Bone marrow (tissue), 2 donors: Measurements from ENCODE around the gene AMBP.

Source experiments
- DNase-seq, 2 donors: peaks; one replicate each; lab custom pipeline; 2025; lab: John Stamatoyannopoulos, UW

AMBP gene

DNA sequence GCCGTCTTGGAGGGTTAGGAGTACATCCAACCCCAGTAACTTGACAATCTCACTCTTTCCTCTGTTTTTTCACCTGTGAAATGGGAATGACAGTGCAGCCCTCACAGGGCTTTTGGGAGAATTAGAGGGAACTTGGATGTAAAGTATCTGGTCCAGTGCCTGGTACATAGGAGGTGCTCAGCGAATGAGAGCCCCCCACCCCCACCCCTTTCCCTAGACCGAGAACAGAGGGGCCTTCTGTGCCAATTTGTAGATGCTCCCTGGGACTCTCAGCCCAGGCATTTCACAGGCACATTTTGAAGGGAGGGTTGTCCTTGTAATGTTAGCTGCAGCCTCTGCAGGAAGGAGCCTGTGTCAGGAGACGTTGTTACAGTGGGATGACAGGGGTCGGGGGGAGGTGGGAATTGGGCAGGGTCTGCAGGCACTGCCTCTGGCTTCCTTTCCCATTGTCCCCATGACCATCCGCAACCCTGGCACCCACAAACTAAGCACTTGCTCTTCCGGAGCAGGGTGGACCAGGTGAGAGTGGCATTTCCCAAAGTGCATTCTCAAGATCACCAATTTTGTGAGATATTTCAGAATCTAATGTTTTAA, 47.0 kb downstream of the AMBP start:
- no peak for DNase-seq

DNA sequence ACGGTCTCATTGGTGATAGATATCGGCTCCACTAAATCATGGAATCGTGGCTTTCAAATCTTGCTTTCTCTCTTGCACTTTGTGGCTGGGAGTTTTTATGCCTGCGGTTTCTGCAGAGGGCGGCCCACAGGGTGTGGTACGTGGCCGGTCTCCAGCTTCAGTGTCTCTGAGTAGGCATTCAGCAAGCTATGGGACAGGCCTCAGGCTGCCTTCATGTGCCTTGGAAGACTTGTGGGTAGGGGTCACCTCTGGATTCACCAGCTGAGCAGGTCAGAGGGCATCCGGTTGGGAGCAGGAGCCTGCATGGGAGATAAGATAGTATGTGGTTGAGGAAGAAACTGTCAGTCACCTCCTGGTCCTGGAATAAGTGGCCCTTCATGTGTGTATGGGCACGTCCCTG, 47.7 kb downstream of the AMBP start:
- no peak for DNase-seq

DNA sequence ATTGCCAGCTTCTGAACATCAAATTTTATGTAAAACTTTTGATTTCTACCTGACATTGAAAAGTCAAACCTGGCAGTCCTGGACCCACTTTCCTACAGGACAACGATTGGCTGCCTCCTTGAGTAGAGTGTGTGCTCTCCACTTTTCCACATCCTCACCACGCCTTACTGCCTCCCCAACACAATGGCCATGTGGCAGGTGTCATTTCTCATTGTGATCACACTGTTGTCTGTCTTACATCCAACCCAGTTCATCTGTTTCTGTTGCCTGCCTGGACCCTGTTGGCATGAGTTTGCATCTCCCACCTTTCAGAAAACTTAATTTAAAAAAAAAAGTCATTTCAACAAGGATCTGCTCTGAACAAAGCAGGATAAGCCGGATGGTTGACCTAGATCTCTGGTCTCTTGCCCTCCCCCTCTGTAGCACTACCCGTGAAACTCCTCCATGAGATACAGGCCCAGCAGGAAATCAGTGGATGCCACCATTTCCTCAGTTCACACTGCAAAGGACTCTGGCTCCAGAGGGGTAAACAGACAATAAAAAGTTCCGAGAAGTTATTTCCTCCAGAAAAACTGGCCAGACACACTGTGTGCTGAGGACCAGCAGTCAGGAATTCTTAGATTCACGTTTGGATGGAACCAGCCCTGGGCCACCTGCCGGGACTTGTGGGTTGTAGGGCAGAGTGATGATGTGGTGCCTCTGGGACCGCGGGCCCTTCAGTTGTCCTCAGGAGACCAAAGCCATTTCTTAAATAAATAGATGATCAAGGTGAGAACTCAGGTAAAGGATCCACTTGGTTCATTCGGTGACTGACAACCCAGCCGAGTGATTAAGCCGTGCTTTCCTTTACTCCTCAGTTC, 48.6 kb downstream of the AMBP start:
- no peak for DNase-seq

DNA sequence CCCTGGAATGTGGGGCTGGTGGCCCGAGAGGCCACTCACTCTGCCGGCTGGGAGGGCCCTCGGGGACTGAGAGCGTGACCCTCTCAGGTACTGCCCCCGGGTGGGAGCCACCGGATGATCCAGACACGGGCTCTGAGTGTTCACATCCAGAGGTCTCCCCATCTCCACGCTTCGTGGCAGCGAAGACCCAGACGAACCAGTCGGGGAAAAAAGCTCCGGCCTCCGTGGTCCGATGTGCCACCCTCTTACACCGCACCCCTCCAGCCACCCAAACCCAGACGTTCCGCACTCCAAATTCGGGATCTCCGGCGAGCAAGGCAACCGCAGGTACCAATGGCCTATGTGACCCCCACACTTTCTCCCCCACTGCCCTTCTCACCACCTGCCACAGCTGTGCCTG, 49.5 kb downstream of the AMBP start:
- no peak for DNase-seq

DNA sequence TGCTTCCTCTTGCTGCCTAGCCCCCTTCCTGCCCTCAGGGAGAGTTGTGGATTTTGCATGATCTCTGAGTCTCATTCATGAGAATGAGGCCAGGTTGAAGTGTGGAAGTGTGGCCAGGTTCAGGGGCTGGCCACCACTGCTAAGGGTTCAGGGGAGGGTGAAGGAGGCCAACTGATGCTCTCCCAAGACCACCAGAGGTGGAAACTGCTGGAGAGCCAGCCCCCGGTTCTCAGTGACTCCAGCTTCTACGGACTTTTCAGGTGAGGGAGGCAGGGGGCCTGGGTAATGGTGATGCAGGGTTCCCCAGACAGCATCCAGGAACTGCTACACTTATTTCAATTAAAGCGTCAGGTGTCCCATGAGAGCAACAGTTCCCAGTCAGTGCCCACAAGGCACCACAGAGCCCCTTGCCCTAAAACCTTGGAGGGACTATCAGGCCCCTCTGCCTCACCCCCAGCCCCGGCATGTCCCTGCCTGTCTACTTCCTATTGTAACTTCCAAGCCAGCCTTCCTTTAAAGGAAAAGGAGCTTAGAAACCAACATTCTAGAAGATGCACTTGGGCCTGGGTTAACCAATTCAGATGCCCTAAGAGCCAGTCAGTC, 50.1 kb downstream of the AMBP start:
- DNase-seq = no peak

DNA sequence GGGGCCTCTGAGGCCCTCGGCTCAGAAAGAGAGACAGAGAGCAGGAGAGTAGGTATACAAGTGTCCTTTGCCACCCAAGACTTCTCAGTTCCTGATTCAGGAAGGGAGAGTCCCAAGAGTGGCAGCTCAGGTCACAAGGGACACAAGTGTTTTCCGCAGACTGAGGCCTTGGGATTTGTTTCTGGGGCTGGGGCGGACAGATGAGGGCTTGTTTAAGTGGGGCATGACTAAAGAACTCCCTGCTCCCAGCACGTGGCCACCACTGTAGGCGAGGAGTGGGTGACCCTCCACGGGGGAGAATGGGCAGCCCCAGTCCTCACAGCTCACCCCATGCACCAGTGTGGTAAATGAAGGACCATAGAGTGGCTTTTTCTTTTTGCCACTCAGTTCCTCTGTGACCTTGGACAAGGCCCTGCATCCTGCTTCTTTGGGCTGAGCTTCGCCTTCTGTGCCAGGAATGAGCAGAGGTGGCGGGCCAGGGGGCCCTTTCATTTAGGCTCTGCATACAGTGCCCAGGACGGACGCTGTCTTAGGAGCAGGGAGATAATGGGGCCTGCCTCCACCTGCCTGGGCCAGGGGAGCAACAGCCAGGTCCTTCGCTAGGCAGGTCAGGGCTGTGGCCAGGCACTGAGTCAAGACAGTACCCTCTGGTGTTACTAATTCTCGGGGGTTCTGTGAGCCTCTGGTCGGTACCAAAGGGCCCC, 50.8 kb downstream of the AMBP start:
- DNase-seq = no peak

DNA sequence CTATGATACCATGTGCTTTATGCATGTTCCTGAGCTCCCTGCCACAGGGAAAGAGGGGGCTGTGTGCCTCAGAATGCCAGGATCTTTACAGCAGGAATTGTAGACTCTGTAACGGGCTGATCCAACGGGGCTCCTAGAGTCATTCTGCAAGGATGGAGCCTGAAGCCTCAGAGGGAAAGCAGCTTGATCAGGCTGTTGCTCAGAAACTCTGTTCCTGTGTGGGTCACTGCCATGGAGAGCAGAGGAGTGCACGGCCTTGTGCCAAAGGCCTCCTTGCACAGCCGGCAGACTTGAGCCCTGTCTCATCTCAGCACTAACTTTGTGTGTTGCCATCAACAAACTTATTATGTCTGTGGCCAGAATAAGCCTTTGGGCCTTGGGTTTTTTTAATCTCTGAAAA, 51.8 kb downstream of the AMBP start:
- no peak for DNase-seq

DNA sequence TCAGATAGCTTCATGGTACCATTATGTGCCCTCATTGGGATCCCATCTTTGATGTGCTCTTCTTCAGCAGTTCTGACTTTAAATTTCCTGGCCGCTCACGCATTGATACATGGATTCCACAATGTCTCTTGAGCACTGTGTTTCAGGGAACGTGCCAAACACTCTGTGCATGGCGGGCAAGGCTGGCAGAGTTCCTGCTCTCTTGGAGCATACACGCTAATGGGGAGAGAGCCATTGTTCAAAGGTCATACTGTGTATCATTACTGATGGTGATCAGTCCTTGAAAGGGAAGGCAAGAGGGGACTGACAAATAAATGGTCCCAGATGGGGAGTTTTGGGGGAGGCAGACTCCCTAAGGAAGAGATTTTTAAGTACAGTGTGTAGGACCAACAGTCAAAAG, 52.3 kb downstream of the AMBP start:
- no peak for DNase-seq

DNA sequence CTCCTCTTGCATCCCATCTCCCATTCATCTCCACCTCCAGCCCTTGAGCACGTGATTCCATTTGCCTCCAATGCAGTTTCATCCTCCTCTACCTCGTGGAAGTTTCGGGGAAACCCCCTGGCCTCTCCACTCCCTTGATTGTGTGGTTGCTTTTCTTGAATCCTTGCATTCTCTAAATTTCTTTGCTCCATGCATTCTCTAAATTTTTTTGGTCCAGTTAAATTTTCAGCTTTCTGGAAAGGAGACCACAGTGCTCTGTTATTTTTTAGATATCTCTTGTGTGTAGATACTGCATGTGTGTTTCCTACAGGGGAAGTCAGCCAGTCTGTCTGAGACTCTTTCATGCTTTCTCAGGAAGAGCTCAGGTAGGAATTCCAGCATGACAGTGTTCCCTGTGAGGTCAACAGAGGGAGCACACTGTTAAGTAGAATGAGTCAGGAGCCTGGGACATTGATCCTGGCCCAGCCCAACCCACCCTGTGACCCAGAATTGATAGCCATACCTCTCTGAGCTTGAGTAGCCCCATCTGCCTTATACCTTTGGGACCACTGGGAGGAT, 52.8 kb downstream of the AMBP start:
- no peak for DNase-seq

DNA sequence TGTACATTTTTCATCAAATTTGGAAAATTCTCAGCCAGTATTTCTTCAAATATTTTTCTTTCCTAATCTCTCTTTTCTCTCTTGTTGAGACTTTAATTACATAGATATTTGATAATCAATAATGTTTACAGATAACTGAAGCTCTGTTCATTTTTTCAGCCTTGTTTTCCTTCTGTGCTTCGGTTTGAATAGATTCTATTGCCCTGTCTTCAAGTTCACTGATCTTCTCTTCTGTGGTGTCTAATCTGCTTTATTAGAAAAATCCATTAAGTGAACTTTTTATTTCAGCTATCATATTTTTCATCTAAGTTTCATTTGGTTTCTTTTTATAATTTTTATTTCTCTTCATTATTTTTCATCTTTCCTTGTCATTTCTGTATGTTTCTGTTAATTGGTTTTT, 54.1 kb downstream of the AMBP start:
- no peak for DNase-seq

DNA sequence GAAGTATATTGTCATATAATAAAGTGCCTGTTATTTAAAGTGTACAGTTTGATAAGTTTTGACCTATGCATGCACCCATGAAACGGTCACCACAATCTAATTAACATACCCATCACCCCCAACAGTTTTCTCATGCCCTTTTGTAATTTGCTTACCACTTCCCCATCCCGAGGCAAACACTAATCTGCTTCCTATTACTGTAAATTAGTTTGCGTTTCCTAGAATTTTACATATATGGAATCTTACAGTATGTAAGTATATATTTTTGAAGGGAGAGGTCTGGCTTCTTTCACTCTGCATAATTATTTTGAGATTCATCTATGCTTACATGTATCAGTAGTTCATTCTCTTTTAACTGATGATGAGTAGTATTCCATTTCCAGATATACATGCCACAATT, 56.5 kb downstream of the AMBP start:
- no peak for DNase-seq

DNA sequence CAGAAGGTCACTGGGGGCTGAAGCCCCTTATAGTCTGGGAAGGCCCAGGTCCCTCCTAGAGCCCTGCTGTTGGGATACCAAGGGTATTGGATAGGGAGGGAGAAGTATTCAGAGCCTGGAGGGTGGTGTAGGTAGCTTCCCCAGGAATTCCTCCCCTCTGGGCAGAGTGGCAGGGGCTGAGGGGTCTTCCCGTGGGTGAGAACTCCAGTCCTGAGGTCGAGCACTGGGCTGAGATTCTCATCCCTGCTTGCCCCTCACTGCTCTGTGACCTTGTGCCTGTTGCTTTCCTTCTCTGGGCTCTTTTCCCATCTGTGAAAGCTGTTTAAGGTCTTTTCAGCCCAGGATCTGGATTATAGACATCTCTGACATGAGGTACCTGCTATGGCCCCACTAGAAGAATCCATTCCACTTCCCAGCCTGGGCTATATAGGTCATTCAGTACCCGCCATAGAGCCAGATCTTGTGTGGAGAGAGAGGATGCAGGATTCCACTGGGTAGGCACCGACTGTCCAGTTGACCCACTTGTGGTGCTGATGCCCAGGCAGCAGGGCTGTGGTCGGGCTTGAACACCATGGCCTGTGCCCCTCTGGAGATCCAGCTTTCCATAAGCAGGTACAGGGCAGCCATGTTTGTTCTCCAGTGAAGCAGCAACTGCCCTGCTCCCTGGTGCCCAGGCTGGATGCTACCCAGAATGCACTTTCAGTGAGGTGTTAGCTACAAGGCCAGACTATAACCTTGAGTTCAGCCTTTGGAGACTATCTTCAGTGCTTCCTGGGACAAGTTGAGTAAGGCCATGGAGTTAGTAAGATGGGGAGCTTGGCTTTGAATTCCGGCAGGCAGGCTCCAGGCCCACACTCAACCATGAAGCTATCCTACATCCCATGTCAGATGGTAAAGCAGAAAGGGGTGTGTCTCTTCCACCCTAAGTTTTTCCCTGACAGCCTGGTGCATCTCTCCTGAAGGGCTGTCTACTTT, 60.1 kb downstream of the AMBP start:
- no peak for DNase-seq

DNA sequence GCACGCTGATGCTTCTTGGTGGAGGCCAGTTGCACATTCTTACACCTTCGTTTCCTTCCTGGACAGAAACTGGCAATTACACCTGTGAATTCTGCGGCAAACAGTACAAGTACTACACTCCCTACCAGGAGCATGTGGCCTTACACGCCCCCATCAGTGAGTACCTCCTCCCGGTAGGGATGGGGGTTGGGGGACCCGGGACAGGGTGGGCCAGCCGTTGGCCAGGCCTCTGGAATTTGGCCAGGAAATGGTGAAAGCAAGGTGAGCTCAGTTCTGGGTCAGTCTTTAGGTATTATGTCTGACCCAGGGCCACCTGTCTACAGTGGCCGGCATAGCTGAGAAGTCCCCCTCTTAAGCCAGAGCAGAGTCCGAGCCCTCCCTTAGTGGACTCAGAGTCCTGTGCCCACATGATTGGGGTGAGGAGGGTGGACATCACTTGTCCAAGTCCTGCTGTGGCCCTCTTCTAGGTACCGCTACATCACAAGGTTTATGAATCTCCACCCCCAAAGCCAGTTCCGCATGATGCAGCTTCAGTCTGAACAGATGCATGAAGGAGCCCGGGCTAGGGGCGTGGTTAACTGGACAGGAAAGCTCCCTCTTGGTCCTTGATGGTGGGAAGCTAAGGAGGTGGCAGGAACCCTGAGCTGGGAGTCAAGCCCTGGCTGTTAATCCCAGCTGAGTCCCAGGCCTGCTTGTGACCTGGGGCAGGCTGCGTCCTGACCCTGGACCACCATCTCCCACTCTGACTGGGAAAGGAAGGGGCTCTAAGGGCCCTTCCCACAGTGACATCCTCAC, 61.3 kb downstream of the AMBP start:
- DNase-seq = no peak

DNA sequence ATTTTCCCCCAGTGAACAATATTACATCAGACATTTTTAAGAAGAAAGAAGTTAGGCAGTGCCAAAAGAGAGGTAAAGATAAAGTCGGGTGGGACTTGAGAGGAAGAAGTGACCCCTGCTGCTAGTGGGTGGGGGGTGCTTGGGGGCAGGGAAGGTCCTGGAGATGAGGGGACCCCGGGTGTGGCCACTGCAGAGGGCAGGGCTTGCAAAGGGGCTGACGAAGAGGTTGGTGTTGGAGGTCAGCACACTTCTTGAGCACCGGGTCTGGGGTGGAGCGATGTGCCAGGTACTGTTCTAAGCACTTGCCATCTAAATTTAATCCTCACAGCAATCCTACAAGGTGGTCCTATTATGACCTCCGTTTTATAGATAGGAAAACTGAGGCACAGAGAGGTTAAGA, 62.0 kb downstream of the AMBP start:
- DNase-seq = no peak

DNA sequence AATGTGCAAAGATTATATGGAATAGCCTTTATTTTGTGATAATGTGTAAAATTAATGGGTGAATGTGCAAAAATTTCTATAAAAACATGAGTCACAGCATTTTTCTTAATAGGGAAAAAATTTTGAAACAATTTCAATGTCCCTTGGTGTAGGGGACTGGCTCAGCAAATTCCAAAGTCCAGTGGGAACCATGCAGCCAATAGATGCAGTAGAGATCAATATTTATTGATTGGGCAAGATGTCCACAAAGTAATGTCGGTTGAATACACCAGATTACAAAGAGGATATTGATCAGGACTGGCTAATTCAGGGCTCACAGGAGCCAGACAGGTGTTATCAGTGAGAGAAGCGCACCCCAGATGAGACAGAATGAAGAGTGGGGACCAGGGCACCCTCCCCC, 62.5 kb downstream of the AMBP start:
- DNase-seq = no peak

DNA sequence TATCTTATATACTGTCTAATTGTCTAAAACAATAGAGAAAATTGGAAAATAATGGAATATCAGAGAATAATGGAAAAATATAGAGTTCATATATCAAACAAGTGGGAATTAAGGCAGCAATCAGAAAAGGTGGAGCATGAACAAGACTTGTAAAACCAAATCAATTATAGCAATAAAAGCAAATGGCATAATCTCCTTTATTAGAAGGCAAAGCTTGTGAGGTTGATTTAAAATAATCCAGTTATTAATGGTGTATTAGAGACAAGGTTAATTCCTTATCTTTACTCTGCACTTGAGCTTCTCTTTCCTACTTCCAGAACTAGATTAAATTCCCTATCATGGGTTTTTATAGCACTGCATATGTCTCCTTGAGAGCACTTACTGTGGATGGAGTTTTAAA, 64.1 kb downstream of the AMBP start:
- no peak for DNase-seq

DNA sequence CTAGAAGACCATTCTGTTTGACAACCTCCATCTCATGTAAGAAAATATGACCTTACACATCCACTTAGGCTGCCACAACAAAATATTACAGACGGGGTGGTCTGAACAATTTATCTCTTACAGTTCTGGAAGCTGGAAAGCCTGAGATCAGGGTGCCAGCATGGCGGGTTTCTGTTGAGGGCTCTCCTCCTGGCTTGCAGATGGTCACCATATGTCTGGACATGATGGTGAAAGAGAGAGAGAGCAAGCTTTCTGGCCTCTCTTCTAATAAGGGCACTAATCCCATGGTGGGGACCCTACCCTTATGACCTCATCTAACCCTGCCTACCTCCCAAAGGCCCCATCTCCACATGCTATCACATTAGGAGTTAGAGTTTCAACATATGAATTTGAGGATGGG, 66.0 kb downstream of the AMBP start:
- no peak for DNase-seq

DNA sequence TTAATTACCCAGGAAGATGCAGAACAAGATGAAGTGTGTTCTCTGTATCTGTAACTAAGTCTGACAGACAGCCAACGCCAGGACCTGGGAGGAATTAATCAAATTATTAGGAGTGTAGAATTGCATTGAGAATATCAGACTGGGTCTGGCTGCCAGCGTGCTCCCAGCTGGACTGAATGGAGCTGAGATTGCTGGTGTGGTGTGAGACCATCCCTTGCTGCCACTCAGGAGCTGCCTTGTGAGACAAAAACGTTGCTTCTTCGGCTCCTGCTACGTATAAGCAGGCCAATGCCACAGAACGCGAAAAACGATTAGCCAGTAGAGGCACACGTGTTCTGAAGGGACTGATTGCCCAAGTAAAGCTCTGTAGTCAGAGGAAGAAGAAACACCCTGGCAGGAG, 66.8 kb downstream of the AMBP start:
- DNase-seq = no peak
